Dendritic cell treated with granulocyte-macrophage colony-stimulating factor and Interleukin-4, amounts not matched to agents 40 ng/mL and 50 ng/mL, for 4 days (primary cell): ENCODE results near the gene SNCB.
A peak's percentile ranks its signal among the peaks of the same experiment; 100 is the strongest.

Experiments
- H3K27ac Mint-ChIP-seq: one replicate; pipeline ENCODE4 v1.8.0; 2022; ENCODE audit warnings: mild to moderate bottlenecking, mixed read lengths
- H3K27me3 Mint-ChIP-seq: one replicate; pipeline ENCODE4 v1.8.0; 2022; ENCODE audit warnings: mild to moderate bottlenecking, mixed read lengths
- H3K36me3 Mint-ChIP-seq: one replicate; pipeline ENCODE4 v1.8.0; 2022; ENCODE audit warnings: low read depth, mixed read lengths
- H3K4me1 Mint-ChIP-seq: one replicate; pipeline ENCODE4 v1.8.0; 2022; ENCODE audit warnings: low read depth, mixed read lengths
- H3K4me3 Mint-ChIP-seq: one replicate; pipeline ENCODE4 v1.8.0; 2022; ENCODE audit warnings: mild to moderate bottlenecking, moderate library complexity, mixed read lengths
- H3K9me3 Mint-ChIP-seq: one replicate; pipeline ENCODE4 v1.8.0; 2022; ENCODE audit warnings: mixed read lengths
- intact Hi-C: fragments of 100-400 bp; cut with micrococcal nuclease; formaldehyde crosslinking; loops from one replicate; pipeline ENCODE4 v1.15.0; 2022

SNCB gene

DNA sequence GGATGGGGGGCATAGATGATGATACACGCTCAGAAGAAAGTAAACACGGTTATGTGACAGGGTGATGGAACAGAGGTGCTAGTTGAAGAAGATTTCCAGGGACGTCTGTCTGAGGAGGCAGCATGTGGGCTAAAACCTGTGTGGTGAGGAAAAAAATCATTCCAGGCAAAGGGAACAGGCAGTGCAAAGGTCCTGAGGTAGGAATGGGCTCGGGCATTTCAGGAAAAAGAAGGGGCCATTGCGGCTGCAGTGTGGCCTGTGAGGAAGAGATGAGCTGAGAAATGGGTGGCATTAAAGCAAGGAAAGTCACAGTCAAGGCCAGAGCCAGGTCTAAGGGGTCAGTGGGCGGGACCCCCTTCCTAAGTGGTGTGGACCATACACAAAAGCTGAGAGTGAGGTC lies 35.2 kb upstream of the SNCB start:
- H3K9me3 Mint-ChIP-seq = no peaks in the 10 kb centered on the region
- intact Hi-C loops = no loop called here
- peaks cover 50% of the 10 kb centered on the region for H3K27me3 Mint-ChIP-seq
- no peaks in the 10 kb centered on the region for H3K36me3 Mint-ChIP-seq
- H3K27ac Mint-ChIP-seq = no peak overlapping the region
- no peaks in the 10 kb centered on the region for H3K4me1 Mint-ChIP-seq
- H3K4me3 Mint-ChIP-seq = no peak overlapping the region

DNA sequence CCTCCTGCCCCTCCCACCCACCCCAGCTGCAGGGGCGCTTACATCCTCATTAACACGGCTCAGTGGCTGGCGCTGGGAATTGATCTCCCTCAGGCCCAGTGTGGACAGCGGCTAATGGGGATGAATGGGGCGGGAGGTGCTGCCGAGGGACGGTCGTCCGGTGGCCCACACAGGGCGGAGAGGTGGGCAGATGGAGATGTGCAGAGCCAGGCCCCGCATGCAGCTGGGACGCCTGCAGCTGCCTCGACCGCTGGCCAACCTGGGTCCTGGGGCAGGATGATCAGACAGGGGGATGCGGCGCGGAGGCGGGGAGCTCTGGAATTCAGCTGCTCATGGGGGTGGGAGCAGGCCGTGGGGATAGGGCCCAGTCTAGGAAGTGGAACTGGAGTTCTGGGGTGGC lies 34.6 kb upstream of the SNCB start:
- H3K9me3 Mint-ChIP-seq = no peaks in the 10 kb centered on the region
- no peak overlapping the region for H3K4me3 Mint-ChIP-seq
- no peak overlapping the region for H3K27ac Mint-ChIP-seq
- no peaks in the 10 kb centered on the region for H3K36me3 Mint-ChIP-seq
- peaks cover 50% of the 10 kb centered on the region for H3K27me3 Mint-ChIP-seq
- peaks cover under 1% of the 10 kb centered on the region for H3K4me1 Mint-ChIP-seq
- intact Hi-C loops = no loop called here

DNA sequence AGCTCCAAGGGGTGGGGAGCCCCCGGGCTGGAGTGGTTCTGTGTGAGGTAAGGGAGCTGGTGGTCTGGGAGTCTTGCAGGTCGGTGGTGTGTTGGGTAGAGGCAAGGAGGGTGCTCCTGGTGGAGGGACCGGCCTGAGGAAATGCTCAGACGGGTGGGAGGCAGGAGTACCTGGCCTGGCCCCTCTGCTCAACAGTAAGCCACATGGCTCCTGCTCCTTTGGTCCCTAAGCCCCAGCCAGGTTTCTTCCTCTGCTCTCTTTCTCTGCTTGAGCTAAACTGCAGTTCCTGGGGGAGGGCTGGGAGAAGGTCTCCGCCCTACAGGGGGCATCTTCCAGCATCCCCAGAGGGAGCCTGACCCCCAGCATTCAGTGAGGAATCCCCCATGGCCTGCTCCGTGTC lies 34.1 kb upstream of the SNCB start:
- Mint-ChIP-seq H3K36me3 (no peaks in the 10 kb centered on the region), H3K27me3 (peaks cover 54% of the 10 kb centered on the region), H3K27ac (no peak overlapping the region), H3K4me1 (peaks cover 4% of the 10 kb centered on the region), H3K4me3 (no peak overlapping the region), H3K9me3 (no peaks in the 10 kb centered on the region)
- intact Hi-C loops = no loop called here

GRCh38 chr5:176663566-176663965 lies 33.2 kb upstream of the SNCB start:
- Mint-ChIP-seq H3K36me3 (no peaks in the 10 kb centered on the region), H3K27me3 (peaks cover 58% of the 10 kb centered on the region), H3K27ac (no peak overlapping the region), H3K4me1 (peaks cover 13% of the 10 kb centered on the region), H3K9me3 (no peaks in the 10 kb centered on the region), H3K4me3 (no peak overlapping the region)
- intact Hi-C loops = no loop called here

GRCh38 chr5:176662371-176663333 lies 32.3 kb upstream of the SNCB start:
- peaks cover 22% of the 10 kb centered on the region for H3K4me1 Mint-ChIP-seq
- H3K27me3 Mint-ChIP-seq = peaks cover 52% of the 10 kb centered on the region
- H3K36me3 Mint-ChIP-seq = peaks cover 2% of the 10 kb centered on the region
- H3K27ac Mint-ChIP-seq = no peak overlapping the region
- no peak overlapping the region for H3K4me3 Mint-ChIP-seq
- intact Hi-C loops = no loop called here
- no peaks in the 10 kb centered on the region for H3K9me3 Mint-ChIP-seq

- H3K9me3 Mint-ChIP-seq = no peaks in the 10 kb centered on the region
- intact Hi-C loops = loop anchor here (2.0 kb wide), 1 partner anchor 297 kb away; no protein-coding TSS in a partner anchor
- H3K27ac Mint-ChIP-seq = no peak overlapping the region
Measured at GRCh38 chr5:176661676-176662075, 31.3 kb upstream of the SNCB start.

DNA sequence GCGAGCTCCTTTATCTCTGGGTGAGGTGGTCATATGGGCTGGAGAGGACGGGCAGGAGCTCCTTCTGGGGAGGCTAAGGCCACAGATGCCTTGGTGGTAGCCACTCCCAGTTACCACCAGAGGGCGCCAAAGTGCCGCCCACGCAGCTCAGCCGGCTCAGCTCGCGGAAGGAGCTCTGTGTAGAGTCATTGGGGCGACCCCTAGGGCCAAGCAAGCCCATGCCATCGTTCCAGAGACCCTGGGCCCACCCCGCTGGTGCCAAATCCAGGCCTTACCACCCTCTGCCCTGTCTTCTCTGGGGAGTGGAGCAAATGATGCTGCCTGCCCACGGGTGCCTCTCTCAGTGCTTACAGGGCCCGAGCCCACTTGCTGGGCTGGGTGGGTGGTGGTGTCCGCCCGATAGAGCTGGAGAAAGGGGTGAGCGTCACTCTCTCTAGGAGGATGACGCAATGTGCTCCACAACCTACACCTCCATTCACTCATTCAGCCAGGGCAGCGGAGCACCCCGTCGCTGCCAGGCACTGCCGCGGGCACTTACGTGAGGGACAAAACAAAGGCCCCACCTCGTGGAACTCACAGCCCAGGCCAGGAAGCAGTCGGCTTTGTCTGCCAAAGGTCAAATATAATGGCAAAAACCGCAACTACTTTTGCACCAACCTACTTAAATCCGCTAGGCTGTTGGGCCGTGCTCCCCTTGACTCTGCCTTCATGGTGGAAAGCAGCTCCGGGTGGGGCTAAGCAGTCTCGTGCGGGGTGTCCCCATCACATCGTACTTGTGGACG lies 30.7 kb upstream of the SNCB start:
- Mint-ChIP-seq H3K36me3 (peaks cover 18% of the 10 kb centered on the region), H3K27ac (no peak overlapping the region), H3K27me3 (peaks cover 47% of the 10 kb centered on the region), H3K4me3 (no peak overlapping the region), H3K9me3 (no peaks in the 10 kb centered on the region), H3K4me1 (peaks cover 23% of the 10 kb centered on the region)
- intact Hi-C loops = loop anchor here (2.0 kb wide), 1 partner anchor 298 kb away; no protein-coding TSS in a partner anchor

More at GRCh38 chr5:176661676-176662075, 31.3 kb upstream of the SNCB start:
- Mint-ChIP-seq H3K36me3 (peaks cover 11% of the 10 kb centered on the region), H3K27me3 (peaks cover 50% of the 10 kb centered on the region), H3K4me1 (peaks cover 23% of the 10 kb centered on the region), H3K4me3 (no peak overlapping the region)

- no peak overlapping the region for H3K4me3 Mint-ChIP-seq
- H3K36me3 Mint-ChIP-seq = peaks cover 23% of the 10 kb centered on the region
- H3K27me3 Mint-ChIP-seq = peaks cover 45% of the 10 kb centered on the region
- H3K27ac Mint-ChIP-seq = no peak overlapping the region
- intact Hi-C loops = loop anchor here (2.0 kb wide), 1 partner anchor 298 kb away; no protein-coding TSS in a partner anchor
- peaks cover 23% of the 10 kb centered on the region for H3K4me1 Mint-ChIP-seq
- no peaks in the 10 kb centered on the region for H3K9me3 Mint-ChIP-seq
Measured at GRCh38 chr5:176660530-176660859, 30.2 kb upstream of the SNCB start.

GRCh38 chr5:176659860-176660461 lies 29.6 kb upstream of the SNCB start:
- Mint-ChIP-seq H3K4me1 (peaks cover 23% of the 10 kb centered on the region), H3K9me3 (no peaks in the 10 kb centered on the region), H3K27ac (no peak overlapping the region), H3K27me3 (peaks cover 40% of the 10 kb centered on the region), H3K4me3 (no peak overlapping the region), H3K36me3 (peaks cover 28% of the 10 kb centered on the region)
- intact Hi-C loops = loop anchor here (2.0 to 5.0 kb wide), 2 partner anchors 299 to 452 kb away; no protein-coding TSS in a partner anchor

DNA sequence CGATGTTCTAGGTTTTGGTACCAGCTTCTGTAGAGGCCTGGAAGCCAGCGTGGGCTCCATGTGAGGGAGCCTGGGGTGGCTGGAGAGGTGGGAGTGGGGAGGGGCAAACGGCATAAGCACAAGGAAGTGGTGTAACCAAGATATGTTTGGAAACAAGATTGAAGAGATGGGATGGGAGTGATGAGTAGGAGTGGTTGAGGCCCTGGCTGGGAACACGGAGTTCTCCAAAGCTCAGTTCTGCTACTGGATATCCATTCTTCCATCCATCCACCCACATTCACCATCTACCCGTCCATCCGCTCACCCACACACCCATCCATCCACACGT lies 29.1 kb upstream of the SNCB start:
- H3K4me1 Mint-ChIP-seq = peaks cover 23% of the 10 kb centered on the region
- H3K9me3 Mint-ChIP-seq = no peaks in the 10 kb centered on the region
- peaks cover 37% of the 10 kb centered on the region for H3K27me3 Mint-ChIP-seq
- no peak overlapping the region for H3K4me3 Mint-ChIP-seq
- intact Hi-C loops = loop anchor here (5.0 kb wide), 1 partner anchor 453 kb away; no protein-coding TSS in a partner anchor
- H3K27ac Mint-ChIP-seq = no peak overlapping the region
- H3K36me3 Mint-ChIP-seq = peaks cover 33% of the 10 kb centered on the region

- Mint-ChIP-seq H3K27me3 (peaks cover 31% of the 10 kb centered on the region), H3K4me1 (peaks cover 23% of the 10 kb centered on the region), H3K9me3 (no peaks in the 10 kb centered on the region), H3K4me3 (peak overlapping the region; percentile 54), H3K36me3 (peaks cover 35% of the 10 kb centered on the region), H3K27ac (peak overlapping the region; percentile 8)
- intact Hi-C loops = loop anchor here (5.0 kb wide), 1 partner anchor 453 kb away; no protein-coding TSS in a partner anchor
Measured at GRCh38 chr5:176658817-176659511, 28.6 kb upstream of the SNCB start.

GRCh38 chr5:176658007-176658599 lies 27.8 kb upstream of the SNCB start:
- Mint-ChIP-seq H3K36me3 (peaks cover 44% of the 10 kb centered on the region), H3K4me1 (peaks cover 31% of the 10 kb centered on the region), H3K27me3 (peaks cover 23% of the 10 kb centered on the region), H3K4me3 (no peak overlapping the region), H3K9me3 (no peaks in the 10 kb centered on the region), H3K27ac (no peak overlapping the region)
- intact Hi-C loops = loop anchor here (5.0 kb wide), 1 partner anchor 454 kb away; no protein-coding TSS in a partner anchor

GRCh38 chr5:176656467-176656990 lies 26.2 kb upstream of the SNCB start:
- H3K36me3 Mint-ChIP-seq = peaks cover 49% of the 10 kb centered on the region
- peaks cover 15% of the 10 kb centered on the region for H3K27me3 Mint-ChIP-seq
- peaks cover 41% of the 10 kb centered on the region for H3K4me1 Mint-ChIP-seq
- intact Hi-C loops = loop anchor here (5.0 kb wide), 1 partner anchor 456 kb away; no protein-coding TSS in a partner anchor
- no peaks in the 10 kb centered on the region for H3K9me3 Mint-ChIP-seq
- H3K4me3 Mint-ChIP-seq = no peak overlapping the region
- no peak overlapping the region for H3K27ac Mint-ChIP-seq
